MV-4-11 (cell line): Measurements from ENCODE around the gene SSH3.

Experiments
- DNase-seq: peaks from one replicate; lab custom pipeline; 2025; lab: John Stamatoyannopoulos, UW

SSH3 gene

GRCh38 chr11:67268081-67268961 lies 35.0 kb upstream of the SSH3 start:
- DNase-seq, result peak; percentile 92

GRCh38 chr11:67268962-67269268 lies 34.4 kb upstream of the SSH3 start:
- no peak for DNase-seq

GRCh38 chr11:67269401-67270255 lies 33.7 kb upstream of the SSH3 start:
- peak; percentile 27 for DNase-seq

- DNase-seq, result peak; percentile 76
Observed at GRCh38 chr11:67270256-67271204, 32.8 kb upstream of the SSH3 start.

- DNase-seq, result no peak
Observed at GRCh38 chr11:67271205-67271540, 32.2 kb upstream of the SSH3 start.

- peak; percentile 82 for DNase-seq
Observed at GRCh38 chr11:67271541-67272284, 31.6 kb upstream of the SSH3 start.

- no peak for DNase-seq
Observed at GRCh38 chr11:67272327-67273259, 30.7 kb upstream of the SSH3 start.

- DNase-seq, result no peak
Observed at GRCh38 chr11:67273260-67273990, 29.9 kb upstream of the SSH3 start.

DNA sequence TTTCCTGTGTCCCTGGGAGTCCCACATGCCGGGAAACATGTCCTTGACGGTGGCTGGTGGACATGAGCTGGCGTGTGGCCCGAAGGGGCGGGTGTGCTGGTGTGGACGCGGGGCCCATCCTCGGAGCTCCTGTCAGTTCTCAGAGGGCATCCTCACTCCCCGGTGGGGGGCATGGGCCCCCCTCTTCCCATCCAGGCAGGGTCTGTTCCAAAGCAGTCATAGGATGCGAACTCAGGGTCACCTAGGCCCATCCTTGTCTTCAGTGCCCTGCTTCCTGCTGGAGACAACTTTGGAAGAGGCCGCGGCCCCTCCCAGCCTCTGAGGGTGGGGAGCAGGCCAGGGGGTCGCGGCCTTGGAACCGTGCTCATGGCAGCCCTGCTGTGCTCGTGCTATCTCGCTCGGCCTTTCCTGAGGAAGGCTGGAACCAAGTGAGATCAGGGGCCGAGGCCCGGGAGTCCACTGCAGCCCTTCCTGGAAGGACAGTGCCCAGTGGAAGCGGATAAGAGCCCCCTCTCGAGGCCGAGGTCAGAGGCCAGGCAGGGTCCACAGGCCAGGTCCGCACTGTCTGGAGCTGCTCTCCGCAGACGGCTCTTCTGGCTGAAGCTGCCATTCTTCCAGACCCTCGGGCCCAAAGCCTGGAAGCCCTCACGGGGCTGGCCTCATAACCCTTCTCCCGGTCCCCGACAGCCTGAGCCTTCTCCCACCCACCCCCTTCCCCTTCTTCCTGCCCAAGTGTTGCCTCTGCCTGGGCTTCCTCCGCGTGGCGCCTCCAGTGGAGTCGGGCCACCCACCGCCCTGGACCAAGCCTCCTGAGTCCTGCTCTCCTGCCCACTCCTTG lies 28.3 kb upstream of the SSH3 start:
- no peak for DNase-seq

GRCh38 chr11:67275606-67276409 lies 27.5 kb upstream of the SSH3 start:
- DNase-seq, result no peak

GRCh38 chr11:67276781-67277230 lies 26.5 kb upstream of the SSH3 start:
- DNase-seq, result peak; percentile 97

- peak; percentile 98 for DNase-seq
Observed at GRCh38 chr11:67277231-67277961, 25.9 kb upstream of the SSH3 start.

- DNase-seq, result no peak
Observed at GRCh38 chr11:67278135-67278938, 25.0 kb upstream of the SSH3 start.

DNA sequence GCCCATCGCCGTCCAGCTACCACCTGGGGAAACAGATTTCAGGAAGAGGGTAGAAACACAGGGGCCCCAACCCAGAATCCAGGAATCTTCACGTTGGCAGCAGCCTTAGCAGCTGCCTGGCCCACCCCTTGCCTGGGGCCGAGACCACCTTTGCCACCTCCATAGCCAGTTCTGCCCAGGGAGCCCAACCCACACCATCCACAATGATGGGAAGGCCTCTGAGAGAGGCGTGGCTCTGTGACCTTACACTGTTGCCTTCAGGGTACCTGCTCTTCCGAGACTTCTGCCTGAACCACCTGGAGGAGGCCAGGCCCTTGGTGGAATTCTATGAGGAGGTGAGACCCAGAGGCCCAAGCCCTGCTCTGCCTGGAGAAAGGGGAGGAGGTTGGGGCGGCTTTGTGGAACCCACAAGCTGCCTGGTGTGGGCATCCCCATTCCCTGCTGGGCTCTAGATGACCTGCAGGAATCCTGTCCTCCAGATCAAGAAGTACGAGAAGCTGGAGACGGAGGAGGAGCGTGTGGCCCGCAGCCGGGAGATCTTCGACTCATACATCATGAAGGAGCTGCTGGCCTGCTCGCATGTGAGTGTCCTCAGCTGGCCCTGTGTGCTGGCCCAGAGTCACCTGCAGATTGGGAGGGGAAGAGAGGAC lies 24.3 kb upstream of the SSH3 start:
- DNase-seq, result no peak

DNA sequence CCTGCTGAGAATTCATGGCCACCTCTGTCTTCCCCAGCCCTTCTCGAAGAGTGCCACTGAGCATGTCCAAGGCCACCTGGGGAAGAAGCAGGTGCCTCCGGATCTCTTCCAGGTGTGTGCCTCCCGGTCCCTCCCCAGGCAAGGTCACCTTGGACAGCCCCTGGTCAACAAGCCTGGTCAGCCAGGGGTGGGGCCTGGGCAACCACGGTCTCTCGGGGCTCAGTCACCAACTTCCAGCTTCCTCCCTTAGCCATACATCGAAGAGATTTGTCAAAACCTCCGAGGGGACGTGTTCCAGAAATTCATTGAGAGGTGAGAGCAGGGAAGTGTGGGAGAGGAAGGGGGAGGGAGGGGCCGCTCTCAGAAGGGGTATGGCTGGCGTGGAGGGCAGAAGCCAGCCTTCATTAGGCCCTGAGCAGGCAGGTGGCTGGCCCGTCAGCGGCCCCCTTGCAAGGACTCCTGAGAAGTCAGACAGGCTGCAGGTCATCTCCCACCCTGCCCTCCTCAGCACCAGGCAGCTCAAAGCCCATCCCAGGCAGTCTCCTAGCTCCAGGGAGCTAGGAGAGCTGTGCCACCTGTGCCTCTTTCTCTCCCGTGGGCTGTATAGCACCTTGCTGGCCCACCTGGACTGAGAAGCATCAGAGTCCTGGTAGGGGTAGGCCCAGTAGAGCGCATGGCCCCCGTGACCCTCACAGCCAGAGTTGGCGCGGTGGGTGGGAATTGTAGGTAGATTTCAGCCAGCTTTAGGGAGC lies 23.6 kb upstream of the SSH3 start:
- no peak for DNase-seq
